PFSK-1 (cell line): Measurements from ENCODE around the gene GABBR2.

Source experiments
- FOXP2 ChIP-seq: optimal IDR thresholded peaks from 2 replicates; pipeline ENCODE3; 2011; ENCODE audit warnings: borderline replicate concordance, control low read depth, inconsistent platforms; ENCODE audit not compliant: insufficient read depth; ENCODE audit errors: extremely low read length, extremely low read depth
- POLR2AphosphoS5 ChIP-seq: IDR thresholded peaks from 2 replicates; pipeline ENCODE4 v1.6.1; 2012; ENCODE audit warnings: low read depth, mild to moderate bottlenecking, control low read depth, low read length, moderate library complexity
- REST ChIP-seq, 2 experiments: IDR thresholded peaks; 2 replicates each; pipeline versions ENCODE4 v1.6.1 to v1.8.0; 2011 to 2012; ENCODE audit warnings: low read depth in 2 of 2, low read length in 2 of 2, control low read depth in 1 of 2, inconsistent platforms in 1 of 2, mild to moderate bottlenecking in 1 of 2, moderate library complexity in 1 of 2; ENCODE audit not compliant: insufficient read depth in 1 of 2
- SIN3A ChIP-seq: IDR thresholded peaks from 2 replicates; pipeline ENCODE4 v1.6.1; 2012; ENCODE audit warnings: mild to moderate bottlenecking, low read length, moderate library complexity, borderline replicate concordance; ENCODE audit not compliant: insufficient read depth
- TAF1 ChIP-seq: IDR thresholded peaks from 2 replicates; pipeline ENCODE4 v1.6.1; 2012; ENCODE audit warnings: low read length, control low read depth, borderline replicate concordance; ENCODE audit not compliant: insufficient read depth

Gene GABBR2

GRCh38 chr9:98477884-98478283 lies 230.9 kb downstream of the GABBR2 start:
- TF ChIP-seq SIN3A = no peak
- TF ChIP-seq POLR2AphosphoS5 = no peak
- TF ChIP-seq TAF1 = no peak
- no peak for TF ChIP-seq FOXP2
- TF ChIP-seq REST (IDR thresholded peaks at IDR 0.05; ENCODE audit: insufficient read depth in 1 of 2, low read depth in 2 of 2, low read length in 2 of 2) = no peak

GRCh38 chr9:98472216-98472615 lies 236.5 kb downstream of the GABBR2 start:
- TF ChIP-seq POLR2AphosphoS5 (no peak), FOXP2 (no peak), REST (IDR thresholded peaks at IDR 0.05; ENCODE audit: insufficient read depth in 1 of 2, low read depth in 2 of 2, low read length in 2 of 2) (peak; percentile 66 to 83), TAF1 (no peak), SIN3A (no peak)

- TF ChIP-seq FOXP2 (no peak), SIN3A (no peak), TAF1 (no peak), REST (IDR thresholded peaks at IDR 0.05; ENCODE audit: insufficient read depth in 1 of 2, low read depth in 2 of 2, low read length in 2 of 2) (no peak), POLR2AphosphoS5 (no peak)
Measured at GRCh38 chr9:98471185-98471584, 237.6 kb downstream of the GABBR2 start.

- TF ChIP-seq REST (IDR thresholded peaks at IDR 0.05; ENCODE audit: insufficient read depth in 1 of 2, low read depth in 2 of 2, low read length in 2 of 2) (no peak), POLR2AphosphoS5 (no peak), SIN3A (no peak), TAF1 (no peak), FOXP2 (no peak)
Measured at GRCh38 chr9:98468567-98469239, 240.0 kb downstream of the GABBR2 start.
